GM18499 (cell line): ENCODE data around the gene TLNRD1.

ENCODE experiments used
- ATAC-seq: cut with Tn5 transposase; IDR thresholded peaks from one replicate; pipeline ENCODE4 v1.9.1; 2021; ENCODE audit warnings: moderate number of reproducible peaks; ENCODE audit not compliant: insufficient read depth, unreplicated experiment

The TLNRD1 gene

GRCh38 chr15:81050259-81050658, 49.5 kb downstream of the TLNRD1 start:
- ATAC-seq = no peak

- ATAC-seq = no peak
Observed at GRCh38 chr15:81050805-81051204, 50.1 kb downstream of the TLNRD1 start.

GRCh38 chr15:81052046-81052445, 51.3 kb downstream of the TLNRD1 start:
- ATAC-seq = no peak

GRCh38 chr15:81053621-81054020, 52.9 kb downstream of the TLNRD1 start:
- no peak for ATAC-seq

- ATAC-seq = no peak
Observed at GRCh38 chr15:81054236-81054635, 53.5 kb downstream of the TLNRD1 start.
